Stomach (tissue), 9 donors: ENCODE measurements around the gene RCOR1. TPM values are rescaled to one million over a fixed set of nuclear protein-coding genes. Genes with fewer than 3 reads are reported as not detected.

ENCODE experiments used
- DNase-seq, 2 donors: peaks; one replicate each; pipeline versions ENCODE4 v3.0.0 to v3.0.0-alpha.2; 2013 to 2019
- H3K27ac ChIP-seq, 5 donors: fragments of 200-600 bp in 4 of 5; sonication (generic) in 4 of 5; one replicate each; pipeline ENCODE4 v1.5.1; 2013 to 2019; ENCODE audit warnings: mild to moderate bottlenecking in 1 of 5, moderate library complexity in 1 of 5
- H3K27me3 ChIP-seq, 3 donors: fragments of 200-600 bp; sonication (generic); one replicate each; pipeline ENCODE4 v1.5.1; 2017 to 2019; ENCODE audit warnings: mixed run types in 1 of 3
- H3K36me3 ChIP-seq, 4 donors: fragments of 200-600 bp; sonication (generic); 1 replicate in 3 of 4; 2 replicates in 1 of 4; pipeline ENCODE4 v1.5.1; 2016 to 2019
- H3K4me1 ChIP-seq, 4 donors: fragments of 200-600 bp; sonication (generic); one replicate each; pipeline ENCODE4 v1.5.1; 2016 to 2019
- H3K4me3 ChIP-seq, 4 donors: fragments of 200-600 bp; sonication (generic) in 3 of 4; one replicate each; pipeline ENCODE4 v1.5.1; 2016 to 2019; ENCODE audit warnings: mild to moderate bottlenecking in 1 of 4
- H3K9me3 ChIP-seq, 4 donors: fragments of 200-600 bp; sonication (generic); one replicate each; pipeline ENCODE4 v1.5.1; 2016 to 2019
- CTCF ChIP-seq, 7 experiments: fragments of 450-650 bp in 4 of 7; fragments of 200-600 bp in 3 of 7; sonication (generic) in 3 of 7; IDR thresholded peaks; one replicate each; pipeline ENCODE4 v1.5.1; 2016 to 2019; ENCODE audit warnings: antibody characterized with exemption in 7 of 7, control low read depth in 2 of 7, mild to moderate bottlenecking in 1 of 7
- EP300 ChIP-seq: sonication (generic); formaldehyde crosslinking; IDR thresholded peaks from one replicate; pipeline ENCODE4 v1.6.1; 2017; ENCODE audit warnings: antibody characterized with exemption
- POLR2A ChIP-seq, 4 donors: fragments of 450-650 bp; IDR thresholded peaks; one replicate each; pipeline ENCODE4 v1.6.1; 2016; ENCODE audit warnings: antibody characterized with exemption in 4 of 4, control low read depth in 2 of 4, mild to moderate bottlenecking in 1 of 4, moderate library complexity in 1 of 4
- POLR2AphosphoS5 ChIP-seq, 3 donors: sonication (generic); formaldehyde crosslinking; IDR thresholded peaks; one replicate each; pipeline ENCODE4 v1.6.1; 2016; ENCODE audit warnings: antibody characterized with exemption in 3 of 3
- whole genome bisulfite sequencing, 5 donors: extraction: QIAGEN DNeasy Blood & Tissue Kit in 3 of 5; methylation state at CpG; one replicate each; pipeline versions ENCODE4 v1.1.5 to v1.1.7; 2013 to 2018; 5-methylcytosine and 5-hydroxymethylcytosine counted together
- intact Hi-C: fragments of 100-400 bp; cut with DNase I; formaldehyde crosslinking; loops from one replicate; pipeline ENCODE4 v1.15.1; 2023; ENCODE audit warnings: low total_unique reads
- polyA plus RNA-seq, 3 donors: library from polyadenylated mRNA; stranded (reverse); fragments of 200-250 nt; gene quantifications; one replicate each; pipeline ENCODE4 v1.2.3, GENCODE V29; 2013
- total RNA-seq, 5 donors: library from RNA; depleted of rRNA; stranded (reverse); fragments of >200 nt; gene quantifications; one replicate each; pipeline versions ENCODE4 v1.1.0 to v1.2.3, GENCODE V29; 2014 to 2016
- donor health status: healthy with polysubstance abuse.
- donor health status: Bipolar disorder and iron deficiency.
- donor health status: healthy.

The RCOR1 gene
- total and polyA plus RNA-seq, 8 donors: 4.9 to 60.7 (median 8.3) TPM

GRCh38 chr14:102731101-102731870 is 138.8 kb downstream of the RCOR1 start:
- 94 to 97% (median 96%) methylated on average over 14 to 15 of the region's 15 CpGs for WGBS, 5 donors
- intact Hi-C loops: no loop called here
- no peaks in the 10 kb centered on the region for H3K9me3 ChIP-seq
- no peaks in the 10 kb centered on the region for H3K27me3 ChIP-seq
- H3K4me3 ChIP-seq: no peak overlapping the region
- H3K36me3 ChIP-seq: peaks cover 12 to 78% (median 68%) of the 10 kb centered on the region in 4 donors
- DNase-seq: no peak
- H3K27ac ChIP-seq: no peak overlapping the region
- TF ChIP-seq POLR2AphosphoS5 (IDR thresholded peaks at IDR 0.05): no peak
- no peak for TF ChIP-seq EP300
- TF ChIP-seq CTCF (IDR thresholded peaks at IDR 0.05): no peak
- no peak for TF ChIP-seq POLR2A (IDR thresholded peaks at IDR 0.05)
- peaks cover 0 to 3% (median under 1%) of the 10 kb centered on the region in 4 donors for H3K4me1 ChIP-seq

- no peak overlapping the region for H3K4me3 ChIP-seq
- H3K27me3 ChIP-seq: no peaks in the 10 kb centered on the region
- 90 to 96% (median 95%) methylated on average over 13 of the region's 13 CpGs for WGBS, 5 donors
- H3K9me3 ChIP-seq: no peaks in the 10 kb centered on the region
- no peak for DNase-seq
- no peaks in the 10 kb centered on the region for H3K4me1 ChIP-seq
- no peak overlapping the region for H3K27ac ChIP-seq
- no peak for TF ChIP-seq POLR2A (IDR thresholded peaks at IDR 0.05)
- TF ChIP-seq CTCF (IDR thresholded peaks at IDR 0.05): no peak
- TF ChIP-seq POLR2AphosphoS5 (IDR thresholded peaks at IDR 0.05): no peak
- TF ChIP-seq EP300: no peak
- intact Hi-C loops: no loop called here
- peaks cover 6 to 74% (median 68%) of the 10 kb centered on the region in 4 donors for H3K36me3 ChIP-seq
These were observed 139.7 kb downstream of the RCOR1 start for GRCh38 chr14:102731871-102732800.

GRCh38 chr14:102732924-102733323 is 140.5 kb downstream of the RCOR1 start:
- TF ChIP-seq CTCF (IDR thresholded peaks at IDR 0.05): no peak
- TF ChIP-seq POLR2A (IDR thresholded peaks at IDR 0.05): no peak
- TF ChIP-seq POLR2AphosphoS5 (IDR thresholded peaks at IDR 0.05): no peak
- Histone ChIP-seq H3K4me1 (no peaks in the 10 kb centered on the region), H3K27me3 (no peaks in the 10 kb centered on the region), H3K4me3 (no peak overlapping the region), H3K27ac (no peak overlapping the region), H3K36me3 (peaks cover 0 to 74% (median 66%) of the 10 kb centered on the region in 4 donors), H3K9me3 (no peaks in the 10 kb centered on the region)
- WGBS, 5 donors: 94 to 99% (median 97%) methylated on average over 10 of the region's 10 CpGs
- DNase-seq: no peak
- intact Hi-C loops: no loop called here

- TF ChIP-seq EP300 (no peak), POLR2AphosphoS5 (IDR thresholded peaks at IDR 0.05) (no peak), CTCF (IDR thresholded peaks at IDR 0.05) (no peak), POLR2A (IDR thresholded peaks at IDR 0.05) (no peak)
- 86 to 91% (median 87%) methylated on average over 11 of the region's 11 CpGs for WGBS, 5 donors
- Histone ChIP-seq H3K4me1 (no peaks in the 10 kb centered on the region), H3K27ac (no peak overlapping the region), H3K27me3 (no peaks in the 10 kb centered on the region), H3K4me3 (no peak overlapping the region), H3K36me3 (peaks cover 0 to 74% (median 66%) of the 10 kb centered on the region in 4 donors), H3K9me3 (no peaks in the 10 kb centered on the region)
- no peak for DNase-seq
- intact Hi-C loops: no loop called here
These were observed 140.9 kb downstream of the RCOR1 start for GRCh38 chr14:102733326-102733725.
